WERI-Rb-1 (cell line): ENCODE measurements around the gene FRAS1.

ENCODE experiments used
- DNase-seq: peaks from one replicate; pipeline ENCODE4 v3.0.0-alpha.2; 2020
- H3K27ac ChIP-seq: fragments of 250-450 bp; sonication (Bioruptor Pico); 2 replicates; pipeline ENCODE4 v1.5.1; 2020; ENCODE audit warnings: mild to moderate bottlenecking, moderate library complexity
- H3K27me3 ChIP-seq: fragments of 250-450 bp; sonication (Bioruptor Pico); 2 replicates; pipeline ENCODE4 v1.5.1; 2021; ENCODE audit warnings: mild to moderate bottlenecking, low read depth, moderate library complexity; ENCODE audit not compliant: insufficient read depth, severe bottlenecking
- H3K36me3 ChIP-seq: fragments of 250-450 bp; sonication (Bioruptor Pico); 2 replicates; pipeline ENCODE4 v1.5.1; 2020; ENCODE audit warnings: mild to moderate bottlenecking, moderate library complexity
- H3K4me3 ChIP-seq: 2 replicates; pipeline ENCODE4 v1.5.1; 2011; ENCODE audit warnings: low read depth, mild to moderate bottlenecking, control low read depth, low read length
- H3K9me3 ChIP-seq: fragments of 250-450 bp; sonication (Bioruptor Pico); 2 replicates; pipeline ENCODE4 v1.5.1; 2021; ENCODE audit warnings: mild to moderate bottlenecking, moderate library complexity; ENCODE audit not compliant: severe bottlenecking
- TF ChIP-seq, protein P1 (sequence below): IDR thresholded peaks from 2 replicates; pipeline ENCODE4 v1.5.1; 2011; ENCODE audit warnings: low read depth, mild to moderate bottlenecking, control low read depth, inconsistent platforms, low read length

Gene FRAS1

DNA sequence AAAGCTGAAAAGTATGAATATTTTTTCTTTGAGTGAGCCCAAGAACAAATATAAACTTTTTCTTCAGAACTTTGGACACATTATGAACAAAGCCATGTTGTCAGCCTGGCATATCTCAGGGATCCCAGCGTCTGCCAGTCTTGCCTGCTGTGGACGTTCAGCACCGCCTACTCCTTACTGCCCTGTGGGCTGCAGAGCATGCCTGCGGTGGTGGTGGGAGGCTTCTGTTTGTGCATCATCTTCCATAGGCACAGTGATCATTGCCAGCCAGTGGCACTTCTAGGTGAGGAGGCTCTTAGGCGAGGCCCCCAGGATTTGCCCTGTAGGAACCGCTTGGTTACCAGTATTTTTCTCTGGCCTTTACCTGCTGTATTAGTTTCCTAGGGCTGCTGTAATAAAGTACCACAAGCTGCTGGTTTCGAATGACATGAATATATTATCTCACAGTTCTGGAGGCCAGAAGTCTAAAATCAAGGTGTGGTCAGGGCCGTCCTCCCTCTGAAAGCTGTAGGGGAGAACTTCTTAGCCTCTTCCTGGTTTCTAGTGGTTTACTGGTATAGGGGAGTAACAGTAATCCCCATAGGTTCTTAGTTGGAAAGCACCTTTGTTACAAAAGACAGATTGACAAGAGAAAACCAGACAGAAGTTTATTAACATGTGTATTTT is 509.8 kb downstream of the FRAS1 start:
- Histone ChIP-seq H3K27ac (no peak overlapping the region), H3K36me3 (no peaks in the 10 kb centered on the region), H3K27me3 (no peaks in the 10 kb centered on the region), H3K4me3 (no peak overlapping the region), H3K9me3 (no peaks in the 10 kb centered on the region)
- TF ChIP-seq, protein P1, sequence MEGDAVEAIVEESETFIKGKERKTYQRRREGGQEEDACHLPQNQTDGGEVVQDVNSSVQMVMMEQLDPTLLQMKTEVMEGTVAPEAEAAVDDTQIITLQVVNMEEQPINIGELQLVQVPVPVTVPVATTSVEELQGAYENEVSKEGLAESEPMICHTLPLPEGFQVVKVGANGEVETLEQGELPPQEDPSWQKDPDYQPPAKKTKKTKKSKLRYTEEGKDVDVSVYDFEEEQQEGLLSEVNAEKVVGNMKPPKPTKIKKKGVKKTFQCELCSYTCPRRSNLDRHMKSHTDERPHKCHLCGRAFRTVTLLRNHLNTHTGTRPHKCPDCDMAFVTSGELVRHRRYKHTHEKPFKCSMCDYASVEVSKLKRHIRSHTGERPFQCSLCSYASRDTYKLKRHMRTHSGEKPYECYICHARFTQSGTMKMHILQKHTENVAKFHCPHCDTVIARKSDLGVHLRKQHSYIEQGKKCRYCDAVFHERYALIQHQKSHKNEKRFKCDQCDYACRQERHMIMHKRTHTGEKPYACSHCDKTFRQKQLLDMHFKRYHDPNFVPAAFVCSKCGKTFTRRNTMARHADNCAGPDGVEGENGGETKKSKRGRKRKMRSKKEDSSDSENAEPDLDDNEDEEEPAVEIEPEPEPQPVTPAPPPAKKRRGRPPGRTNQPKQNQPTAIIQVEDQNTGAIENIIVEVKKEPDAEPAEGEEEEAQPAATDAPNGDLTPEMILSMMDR, result no peak
- DNase-seq, result no peak

DNA sequence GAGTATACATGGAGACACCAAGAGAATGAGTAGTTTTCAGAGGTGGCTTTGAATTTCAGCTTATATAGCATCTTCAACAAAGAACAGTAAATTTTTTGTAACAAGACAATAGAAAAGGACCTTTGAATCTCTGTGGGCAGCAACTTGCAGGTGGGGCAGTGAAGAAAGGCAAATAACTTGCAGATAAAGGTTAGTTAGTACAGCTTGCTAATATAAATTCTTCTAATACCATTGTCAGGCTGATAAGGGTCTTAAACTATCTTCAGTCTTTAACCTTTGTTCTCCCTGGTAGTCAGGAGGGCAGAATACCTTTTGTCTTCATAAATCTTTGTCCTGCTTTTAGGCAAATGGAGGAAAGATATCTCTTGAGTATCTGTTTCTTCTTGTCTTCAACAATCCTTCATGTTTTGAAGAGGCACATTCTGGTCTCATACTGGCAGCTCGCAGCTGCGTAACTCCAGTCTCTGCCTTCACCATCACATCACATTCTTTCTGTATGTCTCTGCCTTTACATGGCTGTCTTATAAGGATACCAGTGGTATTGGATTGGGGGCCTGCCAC is 510.5 kb downstream of the FRAS1 start:
- H3K27me3 ChIP-seq, result no peaks in the 10 kb centered on the region
- H3K27ac ChIP-seq, result no peak overlapping the region
- TF ChIP-seq, protein P1, result no peak
- H3K9me3 ChIP-seq, result no peaks in the 10 kb centered on the region
- H3K4me3 ChIP-seq, result no peak overlapping the region
- DNase-seq, result no peak
- no peaks in the 10 kb centered on the region for H3K36me3 ChIP-seq

DNA sequence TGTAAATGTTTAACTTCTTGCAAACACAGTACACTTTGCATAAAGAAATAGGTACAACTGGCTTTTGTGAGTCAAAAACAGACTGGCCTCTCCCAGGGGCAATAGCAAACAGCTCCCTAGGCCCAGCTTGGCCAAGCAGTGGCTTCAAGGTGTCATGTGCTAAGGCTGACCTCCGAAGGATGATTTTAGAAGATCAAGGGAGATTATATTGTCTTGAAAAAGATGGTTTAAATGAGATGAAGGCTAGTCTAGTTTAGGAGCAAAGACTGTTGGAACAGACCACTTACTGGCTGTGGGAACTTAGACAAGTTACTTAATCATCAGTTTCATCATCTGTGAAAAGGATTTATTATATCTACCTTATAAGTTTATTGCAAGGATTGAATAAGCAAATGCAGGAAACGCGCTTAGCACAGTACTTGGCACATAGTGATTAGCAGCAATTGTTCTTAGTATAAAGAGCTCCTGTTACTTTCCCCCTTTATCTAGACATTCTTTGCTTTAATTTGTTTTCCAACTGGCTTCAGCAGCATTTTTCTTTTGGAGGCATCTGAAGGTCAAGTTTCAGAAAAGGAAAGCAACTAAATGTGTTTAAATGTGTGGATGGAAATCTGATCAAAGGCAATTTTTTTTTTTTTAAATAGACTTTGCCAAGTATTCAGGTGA is 511.6 kb downstream of the FRAS1 start:
- TF ChIP-seq, protein P1, result no peak
- no peak overlapping the region for H3K27ac ChIP-seq
- DNase-seq, result no peak
- H3K36me3 ChIP-seq, result no peaks in the 10 kb centered on the region
- no peak overlapping the region for H3K4me3 ChIP-seq
- H3K9me3 ChIP-seq, result no peaks in the 10 kb centered on the region
- H3K27me3 ChIP-seq, result no peaks in the 10 kb centered on the region

DNA sequence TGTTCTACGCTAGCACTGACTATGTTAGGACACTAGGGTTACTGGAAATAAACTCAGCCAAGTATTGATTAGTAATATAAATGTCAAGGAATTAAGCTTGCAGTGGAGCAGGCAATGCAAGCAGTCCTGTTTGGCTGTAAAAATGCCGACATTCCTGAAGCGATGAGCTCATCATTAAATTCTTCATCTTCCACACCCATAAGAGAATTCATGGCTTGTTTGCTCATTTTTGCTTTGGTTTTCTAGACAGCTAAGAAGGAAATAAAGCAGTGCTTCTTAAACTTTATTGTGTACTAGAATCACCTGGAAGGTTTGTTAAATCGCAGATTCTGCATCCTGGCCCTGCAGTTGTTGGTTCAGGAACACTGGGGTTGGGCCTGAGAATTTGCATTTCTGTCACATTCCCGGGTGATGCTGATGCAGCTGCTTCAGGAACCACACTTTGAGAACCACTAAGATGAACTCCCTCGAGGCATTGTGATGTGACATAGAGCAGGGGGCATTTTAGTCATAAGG is 512.2 kb downstream of the FRAS1 start:
- H3K36me3 ChIP-seq, result no peaks in the 10 kb centered on the region
- H3K27ac ChIP-seq, result no peak overlapping the region
- no peak for DNase-seq
- H3K4me3 ChIP-seq, result no peak overlapping the region
- H3K27me3 ChIP-seq, result no peaks in the 10 kb centered on the region
- TF ChIP-seq, protein P1, result no peak
- H3K9me3 ChIP-seq, result no peaks in the 10 kb centered on the region

GRCh38 chr4:78570117-78570516 is 513.0 kb downstream of the FRAS1 start:
- Histone ChIP-seq H3K4me3 (no peak overlapping the region), H3K27ac (no peak overlapping the region), H3K27me3 (no peaks in the 10 kb centered on the region), H3K36me3 (no peaks in the 10 kb centered on the region), H3K9me3 (no peaks in the 10 kb centered on the region)
- no peak for DNase-seq
- TF ChIP-seq, protein P1, result no peak
